RWPE2 (cell line): ENCODE data around the gene ZC3H18.
A peak's percentile ranks its signal among the peaks of the same experiment; 100 is the strongest.

Experiments
- ATAC-seq: fragments of 200-7000 bp; cut with Tn5 transposase; 3 replicates; pipeline ENCODE4 v1.9.1; 2021; ENCODE audit warnings: low read depth
- DNase-seq: peaks from one replicate; pipeline ENCODE4 v3.0.0-alpha.2; 2020; ENCODE audit warnings: low spot score
- H3K27ac ChIP-seq: fragments of 450-650 bp; 2 replicates; pipeline ENCODE4 v1.5.1; 2017; ENCODE audit warnings: mild to moderate bottlenecking; ENCODE audit not compliant: poor library complexity, severe bottlenecking
- H3K27me3 ChIP-seq: fragments of 250-450 bp; sonication (Bioruptor Pico); 2 replicates; pipeline ENCODE4 v1.5.1; 2021; ENCODE audit warnings: mild to moderate bottlenecking, moderate library complexity; ENCODE audit not compliant: insufficient read depth, poor library complexity, severe bottlenecking
- H3K36me3 ChIP-seq: fragments of 250-450 bp; sonication (Bioruptor Pico); 2 replicates; pipeline ENCODE4 v1.5.1; 2020; ENCODE audit warnings: low read depth, mild to moderate bottlenecking, moderate library complexity
- H3K4me1 ChIP-seq: fragments of 250-450 bp; sonication (Bioruptor Pico); 2 replicates; pipeline ENCODE4 v1.5.1; 2021; ENCODE audit warnings: mild to moderate bottlenecking, moderate library complexity; ENCODE audit not compliant: insufficient read depth, poor library complexity, severe bottlenecking
- H3K4me3 ChIP-seq: fragments of 250-450 bp; sonication (Bioruptor Pico); 2 replicates; pipeline ENCODE4 v1.5.1; 2021; ENCODE audit warnings: mild to moderate bottlenecking, moderate library complexity; ENCODE audit not compliant: severe bottlenecking
- H3K9me3 ChIP-seq: fragments of 250-450 bp; sonication (Bioruptor Pico); 2 replicates; pipeline ENCODE4 v1.5.1; 2021; ENCODE audit warnings: mild to moderate bottlenecking, moderate library complexity; ENCODE audit not compliant: severe bottlenecking
- CTCF ChIP-seq: fragments of 450-650 bp; IDR thresholded peaks from one replicate; pipeline ENCODE4 v1.5.1; 2017; ENCODE audit warnings: mild to moderate bottlenecking, moderate library complexity; ENCODE audit not compliant: poor library complexity, severe bottlenecking

ZC3H18 gene

GRCh38 chr16:88656291-88656980 lies 86.2 kb downstream of the ZC3H18 start:
- no peaks in the 10 kb centered on the region for H3K27me3 ChIP-seq
- DNase-seq (no peak), ATAC-seq (no peak)
- TF ChIP-seq CTCF = no peak
- H3K4me3 ChIP-seq = no peak overlapping the region
- H3K27ac ChIP-seq = no peak overlapping the region
- peaks cover 86% of the 10 kb centered on the region for H3K36me3 ChIP-seq
- H3K4me1 ChIP-seq = peaks cover 5% of the 10 kb centered on the region
- no peaks in the 10 kb centered on the region for H3K9me3 ChIP-seq

- Histone ChIP-seq H3K9me3 (no peaks in the 10 kb centered on the region), H3K36me3 (peaks cover 86% of the 10 kb centered on the region), H3K4me1 (peaks cover 7% of the 10 kb centered on the region), H3K27ac (no peak overlapping the region), H3K27me3 (no peaks in the 10 kb centered on the region), H3K4me3 (no peak overlapping the region)
- ATAC-seq (no peak), DNase-seq (no peak)
- TF ChIP-seq CTCF = no peak
Observed at GRCh38 chr16:88657371-88657770, 87.2 kb downstream of the ZC3H18 start.

- H3K9me3 ChIP-seq = no peaks in the 10 kb centered on the region
- no peak for ATAC-seq
- no peak for TF ChIP-seq CTCF
- H3K4me1 ChIP-seq = peaks cover 7% of the 10 kb centered on the region
- no peak overlapping the region for H3K4me3 ChIP-seq
- no peak for DNase-seq
- H3K36me3 ChIP-seq = peaks cover 72% of the 10 kb centered on the region
- H3K27ac ChIP-seq = no peak overlapping the region
- no peaks in the 10 kb centered on the region for H3K27me3 ChIP-seq
Observed at GRCh38 chr16:88658714-88659113, 88.5 kb downstream of the ZC3H18 start.

- no peak for TF ChIP-seq CTCF
- Histone ChIP-seq H3K4me3 (no peak overlapping the region), H3K4me1 (peaks cover 7% of the 10 kb centered on the region), H3K27ac (no peak overlapping the region), H3K27me3 (no peaks in the 10 kb centered on the region), H3K9me3 (no peaks in the 10 kb centered on the region), H3K36me3 (peaks cover 68% of the 10 kb centered on the region)
- ATAC-seq = no peak
- no peak for DNase-seq
Observed at GRCh38 chr16:88659160-88659559, 89.0 kb downstream of the ZC3H18 start.

GRCh38 chr16:88661468-88661867 lies 91.3 kb downstream of the ZC3H18 start:
- DNase-seq = no peak
- no peak for TF ChIP-seq CTCF
- peak overlapping the region; percentile 79 for H3K27ac ChIP-seq
- H3K4me3 ChIP-seq = no peak overlapping the region
- peaks cover 7% of the 10 kb centered on the region for H3K4me1 ChIP-seq
- H3K9me3 ChIP-seq = no peaks in the 10 kb centered on the region
- no peak for ATAC-seq
- H3K36me3 ChIP-seq = peaks cover 55% of the 10 kb centered on the region
- H3K27me3 ChIP-seq = no peaks in the 10 kb centered on the region
